Natural killer cell treated with Interleukin-12 subunit alpha and Interleukin-12 subunit beta and Interleukin-15 and Interleukin-18, amount 100 ng/mL, for 72 hours (primary cell): ENCODE results near the gene RPSA. TPM values are rescaled to one million over a fixed set of nuclear protein-coding genes. Genes with fewer than 3 reads are reported as not detected.
"Not testable (repeated sequence)": the region's sequence is repeated elsewhere in the genome, so short reads cannot be mapped to it uniquely, and the experiment has no call there.

ENCODE experiments used
- ATAC-seq, 2 donors: fragments of 150-1000 bp; cut with Tn5 transposase in 1 of 2; sonication (Bioruptor Pico), chemical (Tn5 transposase) in 1 of 2; 2 replicates each; pipeline ENCODE4 v1.10.0; 2021
- DNase-seq: peaks from one replicate; pipeline ENCODE4 v3.0.0; 2022; ENCODE audit warnings: low spot score
- H3K27ac Mint-ChIP-seq, 2 donors: 1 replicate in 1 of 2; 2 replicates in 1 of 2; pipeline ENCODE4 v1.8.0; 2022; ENCODE audit warnings: mixed read lengths in 2 of 2, mild to moderate bottlenecking in 1 of 2, moderate library complexity in 1 of 2
- H3K27me3 Mint-ChIP-seq, 2 donors: 1 replicate in 1 of 2; 2 replicates in 1 of 2; pipeline ENCODE4 v1.8.0; 2022; ENCODE audit warnings: mixed read lengths in 2 of 2
- H3K36me3 Mint-ChIP-seq: one replicate; pipeline ENCODE4 v1.8.0; 2022; ENCODE audit warnings: mixed read lengths
- H3K4me1 Mint-ChIP-seq, 2 donors: 1 replicate in 1 of 2; 2 replicates in 1 of 2; pipeline ENCODE4 v1.8.0; 2022; ENCODE audit warnings: low read depth in 2 of 2, mixed read lengths in 2 of 2, mild to moderate bottlenecking in 1 of 2
- H3K4me3 Mint-ChIP-seq: one replicate; pipeline ENCODE4 v1.8.0; 2022; ENCODE audit warnings: mixed read lengths
- H3K9me3 Mint-ChIP-seq: 2 replicates; pipeline ENCODE4 v1.8.0; 2022; ENCODE audit warnings: mixed read lengths
- total RNA-seq, 2 donors: library from RNA; stranded (reverse); gene quantifications; one replicate each; pipeline ENCODE4 v1.2.3, GENCODE V29; 2022

Gene RPSA
- total RNA-seq, 2 donors from 2014 or later = 1,441 to 1,468 TPM

DNA sequence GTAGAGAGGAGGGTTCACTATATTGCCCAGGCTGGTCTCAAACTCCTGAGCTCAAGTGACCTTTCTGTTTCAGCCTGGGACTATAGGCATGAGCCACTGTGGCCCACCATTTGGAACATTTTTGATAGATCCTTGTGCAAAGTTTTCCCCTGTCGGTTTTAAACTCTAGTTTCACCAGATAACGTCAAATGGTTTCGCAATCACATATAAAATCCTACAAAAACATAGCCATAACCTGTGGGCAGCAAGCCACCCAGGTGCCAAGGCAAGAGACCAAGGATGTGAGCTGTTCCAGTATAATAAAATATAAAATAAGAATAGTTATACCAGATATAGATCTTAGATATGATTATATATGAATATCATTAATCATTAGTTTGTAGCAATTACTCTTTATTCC is 10.5 kb downstream of the RPSA start:
- not testable (repeated sequence) for DNase-seq, H3K9me3 Mint-ChIP-seq, H3K4me3 Mint-ChIP-seq, ATAC-seq, H3K27ac Mint-ChIP-seq, H3K27me3 Mint-ChIP-seq
- H3K36me3 Mint-ChIP-seq = peaks cover 14% of the 10 kb centered on the region
- peaks cover 6 to 13% of the 10 kb centered on the region in 2 donors for H3K4me1 Mint-ChIP-seq

DNA sequence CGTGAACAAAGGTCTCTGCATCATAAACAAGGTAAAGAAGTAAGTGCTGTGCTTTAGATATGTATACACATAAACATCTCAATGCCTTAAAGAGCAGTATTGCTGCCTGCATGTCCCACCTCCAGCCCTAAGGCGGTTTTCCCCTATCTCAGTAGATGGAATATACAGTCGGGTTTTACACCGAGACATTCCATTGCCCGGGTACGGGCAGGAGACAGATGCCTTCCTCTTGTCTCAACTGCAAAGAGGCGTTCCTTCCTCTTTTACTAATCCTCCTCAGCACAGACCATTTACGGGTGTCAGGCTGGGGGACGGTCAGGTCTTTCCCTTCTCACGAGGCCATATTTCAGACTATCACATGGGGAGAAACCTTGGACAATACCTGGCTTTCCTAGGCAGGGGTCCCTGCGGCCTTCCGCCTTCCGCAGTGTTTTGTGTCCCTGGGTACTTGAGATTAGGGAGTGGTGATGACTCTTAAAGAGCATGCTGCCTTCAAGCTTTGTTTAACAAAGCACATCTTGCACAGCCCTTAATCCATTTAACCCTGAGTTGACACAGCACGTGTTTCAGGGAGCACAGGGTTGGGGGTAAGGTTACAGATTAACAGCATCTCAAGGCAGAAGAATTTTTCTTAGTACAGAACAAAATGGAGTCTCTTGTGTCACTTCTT is 12.2 kb downstream of the RPSA start:
- ATAC-seq = not testable (repeated sequence)

DNA sequence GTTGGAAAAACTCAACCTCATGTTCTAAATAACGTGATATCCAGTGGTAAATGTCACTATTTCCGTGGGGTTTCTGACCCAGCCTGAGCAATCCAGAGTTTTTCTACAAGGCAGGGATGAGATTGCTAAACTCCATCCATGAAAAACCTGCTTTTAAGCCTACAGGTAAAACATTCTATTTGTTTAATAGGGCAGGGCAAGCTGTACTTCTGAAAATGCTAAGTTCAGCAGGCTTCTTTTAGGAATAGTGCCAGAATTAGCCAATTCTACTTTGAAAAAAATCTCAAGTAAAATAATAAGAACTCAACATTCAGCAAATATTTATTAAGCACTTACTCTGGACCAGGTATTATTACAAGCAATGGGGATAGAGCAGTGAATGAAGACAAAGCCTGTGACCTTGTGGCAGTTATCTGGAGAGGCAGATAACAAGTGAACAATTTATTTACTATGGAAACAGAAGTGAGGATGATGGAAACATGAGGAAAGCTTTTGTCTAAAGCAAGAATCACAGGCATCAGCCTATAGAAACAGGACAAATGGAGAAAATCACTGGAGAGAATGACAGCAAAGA is 13.3 kb downstream of the RPSA start:
- Mint-ChIP-seq H3K27me3 (peaks cover 0 to 4% of the 10 kb centered on the region in 2 donors), H3K4me1 (peaks cover 0 to 6% of the 10 kb centered on the region in 2 donors), H3K9me3 (no peaks in the 10 kb centered on the region), H3K27ac (no peak overlapping the region), H3K36me3 (peaks cover 2% of the 10 kb centered on the region), H3K4me3 (no peak overlapping the region)
- DNase-seq (no peak), ATAC-seq (no peak)

More for the DNA sequence above, 12.2 kb downstream of the RPSA start:
- not testable (repeated sequence) for H3K36me3 Mint-ChIP-seq, H3K4me3 Mint-ChIP-seq, H3K9me3 Mint-ChIP-seq, H3K4me1 Mint-ChIP-seq, H3K27me3 Mint-ChIP-seq, DNase-seq, H3K27ac Mint-ChIP-seq

DNA sequence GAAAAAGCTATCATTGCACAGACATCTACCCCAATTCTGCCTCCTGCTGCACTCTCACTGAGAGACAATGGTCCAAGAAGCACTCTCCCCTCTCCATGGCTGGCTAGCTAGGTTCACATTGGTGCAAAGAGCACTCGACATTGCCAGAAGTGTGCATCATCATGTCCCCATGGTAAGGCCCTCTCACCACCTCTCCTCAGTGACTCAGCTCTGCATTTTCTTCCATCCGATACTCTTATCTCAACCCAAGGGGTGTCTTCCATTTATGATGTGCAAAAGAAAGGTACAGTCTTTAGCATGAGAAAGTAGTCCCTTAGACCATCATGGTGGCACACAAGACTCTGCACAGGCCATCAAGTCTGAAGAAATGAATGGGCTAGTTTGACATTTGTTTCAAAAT is 14.0 kb downstream of the RPSA start:
- peaks cover 0 to 4% of the 10 kb centered on the region in 2 donors for H3K4me1 Mint-ChIP-seq
- no peaks in the 10 kb centered on the region for H3K36me3 Mint-ChIP-seq
- DNase-seq = no peak
- ATAC-seq = peak in 1 of 2 donors; percentile 29
- H3K27ac Mint-ChIP-seq = no peak overlapping the region
- no peaks in the 10 kb centered on the region for H3K9me3 Mint-ChIP-seq
- H3K4me3 Mint-ChIP-seq = no peak overlapping the region
- H3K27me3 Mint-ChIP-seq = peaks cover 0 to 4% of the 10 kb centered on the region in 2 donors

DNA sequence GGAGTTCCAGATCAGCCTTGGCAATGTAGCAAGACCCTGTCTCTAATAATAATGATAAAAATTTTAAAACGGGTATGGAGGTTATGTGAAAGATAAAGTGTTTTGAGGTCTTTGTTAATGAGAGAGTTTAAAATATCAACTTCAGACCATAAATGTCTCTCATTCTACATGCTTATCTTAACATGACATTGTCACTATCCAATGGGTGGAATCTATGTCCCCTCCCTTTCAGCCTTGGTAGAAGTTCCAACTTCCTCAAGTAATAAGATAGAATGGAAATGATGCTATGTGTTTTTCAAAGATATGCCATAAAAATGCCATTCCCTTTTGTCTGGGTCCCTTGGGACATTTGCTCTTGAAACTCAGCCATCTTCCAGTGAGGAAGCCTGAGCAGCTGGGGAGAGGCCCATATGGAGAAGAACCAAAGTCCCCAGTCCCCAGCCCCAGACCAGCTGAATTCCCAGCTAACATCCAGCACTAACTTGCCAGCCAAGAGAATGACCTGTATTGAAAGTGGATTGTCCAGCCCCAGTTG is 17.0 kb downstream of the RPSA start:
- ATAC-seq (no peak), DNase-seq (no peak)
- Mint-ChIP-seq H3K27ac (no peak overlapping the region), H3K4me3 (no peak overlapping the region), H3K27me3 (no peaks in the 10 kb centered on the region), H3K36me3 (no peaks in the 10 kb centered on the region), H3K9me3 (no peaks in the 10 kb centered on the region), H3K4me1 (no peaks in the 10 kb centered on the region)

DNA sequence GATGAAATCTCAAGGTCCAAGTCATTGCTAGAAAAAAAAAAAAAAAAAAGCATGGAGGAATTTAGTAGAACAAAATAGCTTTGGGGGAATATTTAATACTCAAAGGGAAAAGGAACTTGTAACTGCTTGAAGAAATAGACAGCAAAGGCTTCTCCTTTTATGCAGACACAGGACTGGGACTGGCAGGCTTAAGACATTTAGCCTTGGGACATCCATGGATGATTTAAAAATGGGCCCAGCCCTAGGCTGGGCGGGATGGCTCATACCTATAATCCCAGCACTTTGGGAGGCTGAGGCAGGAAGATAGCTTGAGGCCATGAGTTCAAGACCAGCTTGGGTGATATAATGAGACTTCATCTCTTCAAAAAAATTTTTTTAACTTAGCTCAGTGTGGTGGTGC is 19.8 kb downstream of the RPSA start:
- Mint-ChIP-seq H3K27ac (no peak overlapping the region), H3K4me1 (no peaks in the 10 kb centered on the region), H3K9me3 (no peaks in the 10 kb centered on the region), H3K27me3 (peaks cover 9 to 17% of the 10 kb centered on the region in 2 donors), H3K36me3 (no peaks in the 10 kb centered on the region), H3K4me3 (no peak overlapping the region)
- ATAC-seq (no peak), DNase-seq (no peak)

DNA sequence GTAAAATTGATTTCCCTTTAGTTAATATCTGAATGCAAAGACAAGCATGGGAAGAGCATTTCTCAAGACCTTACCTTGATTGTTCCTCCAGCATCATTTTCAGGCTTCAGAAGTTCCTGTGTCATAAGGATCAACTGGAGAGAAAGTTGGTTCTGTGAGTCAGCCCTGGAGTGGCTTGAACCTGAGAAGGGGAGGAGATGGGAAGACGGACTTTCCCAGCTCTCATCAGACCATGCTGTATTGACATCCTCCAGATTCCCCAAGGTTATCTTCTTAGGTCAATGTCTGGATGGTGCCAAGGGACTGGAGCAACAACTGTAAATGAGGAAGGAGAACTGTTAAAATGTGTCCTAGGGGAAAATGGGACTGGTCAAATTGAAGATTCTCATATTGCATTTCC is 21.0 kb downstream of the RPSA start:
- Mint-ChIP-seq H3K4me1 (no peaks in the 10 kb centered on the region), H3K27me3 (peaks cover 9 to 17% of the 10 kb centered on the region in 2 donors), H3K9me3 (no peaks in the 10 kb centered on the region), H3K4me3 (no peak overlapping the region), H3K36me3 (no peaks in the 10 kb centered on the region), H3K27ac (no peak overlapping the region)
- ATAC-seq = no peak
- no peak for DNase-seq

DNA sequence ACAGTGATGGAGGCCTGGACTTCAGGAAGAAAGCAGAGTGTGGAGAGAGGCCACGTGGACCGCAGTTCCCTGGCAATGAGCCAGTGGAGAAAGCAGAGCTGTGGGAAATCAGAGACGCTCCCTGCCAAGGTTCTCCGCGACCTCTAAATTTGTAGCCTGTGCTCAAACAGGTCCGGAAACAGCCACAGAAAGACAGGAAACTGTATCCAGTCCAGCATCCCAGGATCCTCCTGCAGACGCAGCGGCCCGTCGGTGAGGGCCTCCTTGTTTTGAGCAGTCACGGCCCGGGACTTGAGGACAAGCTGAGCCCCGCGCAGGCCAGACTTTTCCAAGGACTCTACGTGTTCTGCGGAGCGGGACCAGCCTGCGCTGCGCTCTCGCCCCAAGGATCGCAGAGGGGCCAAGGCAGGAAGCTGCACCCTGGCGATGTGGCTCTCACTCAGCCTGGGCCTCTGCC is 22.3 kb downstream of the RPSA start:
- Mint-ChIP-seq H3K27me3 (peaks cover 9 to 17% of the 10 kb centered on the region in 2 donors), H3K36me3 (no peaks in the 10 kb centered on the region), H3K4me1 (no peaks in the 10 kb centered on the region), H3K9me3 (no peaks in the 10 kb centered on the region), H3K4me3 (no peak overlapping the region), H3K27ac (no peak overlapping the region)
- ATAC-seq (no peak), DNase-seq (no peak)

DNA sequence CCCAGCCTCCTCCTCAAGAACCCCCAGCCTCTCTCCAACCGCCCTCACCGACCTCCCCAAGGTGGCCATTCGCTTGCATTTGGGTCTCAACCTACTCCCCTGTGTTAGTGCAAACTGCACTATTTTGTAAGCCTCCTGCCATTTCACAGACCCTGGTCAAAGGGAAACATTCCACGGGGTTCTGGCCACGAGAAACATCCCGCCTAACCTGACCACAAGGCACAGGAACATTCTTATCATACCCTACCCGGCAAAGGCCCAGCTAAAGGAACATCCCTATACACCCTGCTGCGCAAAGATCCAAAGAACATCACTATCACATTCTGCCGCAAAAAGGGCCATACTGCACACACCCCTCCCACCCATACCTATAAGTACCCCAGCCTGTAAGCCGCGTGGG is 22.9 kb downstream of the RPSA start:
- Mint-ChIP-seq H3K27me3 (peaks cover 9 to 17% of the 10 kb centered on the region in 2 donors), H3K4me3 (no peak overlapping the region), H3K36me3 (no peaks in the 10 kb centered on the region), H3K27ac (no peak overlapping the region), H3K9me3 (no peaks in the 10 kb centered on the region), H3K4me1 (no peaks in the 10 kb centered on the region)
- ATAC-seq (no peak), DNase-seq (no peak)

DNA sequence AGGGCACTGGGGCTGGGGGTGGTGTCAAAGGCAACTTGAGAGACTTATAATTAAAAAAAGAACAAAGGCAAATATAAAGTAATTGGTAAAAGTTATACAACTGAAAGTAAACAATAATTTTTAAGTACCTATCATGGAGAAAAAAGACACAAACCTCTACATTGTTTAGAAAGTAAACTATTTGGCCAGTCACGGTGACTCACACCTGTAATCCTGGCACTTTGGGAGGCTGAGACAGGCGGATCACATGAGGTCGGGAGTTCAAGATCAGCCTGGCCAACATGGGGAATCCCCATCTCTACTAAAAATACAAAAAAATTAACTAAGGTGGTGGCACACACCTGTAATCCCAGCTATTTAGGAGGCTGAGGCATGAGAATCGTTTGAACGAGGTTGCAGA is 25.8 kb downstream of the RPSA start:
- H3K27ac Mint-ChIP-seq = no peak overlapping the region
- H3K36me3 Mint-ChIP-seq = no peaks in the 10 kb centered on the region
- ATAC-seq = no peak
- no peak overlapping the region for H3K4me3 Mint-ChIP-seq
- peaks cover 9 to 17% of the 10 kb centered on the region in 2 donors for H3K27me3 Mint-ChIP-seq
- no peak for DNase-seq
- H3K4me1 Mint-ChIP-seq = no peaks in the 10 kb centered on the region
- H3K9me3 Mint-ChIP-seq = no peaks in the 10 kb centered on the region

DNA sequence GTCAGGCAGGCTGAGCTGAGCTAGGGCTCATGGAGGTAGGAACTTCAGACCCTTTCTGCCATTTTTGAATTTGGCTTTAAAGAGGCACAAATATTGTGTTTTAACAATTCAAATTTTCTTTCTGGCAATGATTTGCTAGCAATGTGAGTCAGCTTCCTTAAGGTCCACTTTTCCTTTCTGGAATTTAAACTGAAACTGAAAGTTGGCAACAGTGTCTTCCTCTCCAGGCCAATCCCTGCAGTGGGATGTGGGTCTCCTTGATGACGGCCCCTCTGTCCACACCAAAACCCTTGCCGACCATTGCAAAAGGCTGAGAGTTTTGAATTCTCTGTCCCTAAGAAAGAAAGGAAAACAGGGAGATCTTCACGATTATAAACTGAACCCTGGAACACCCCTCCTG is 27.1 kb downstream of the RPSA start:
- H3K9me3 Mint-ChIP-seq = no peaks in the 10 kb centered on the region
- no peak for DNase-seq
- H3K36me3 Mint-ChIP-seq = no peaks in the 10 kb centered on the region
- peaks cover 9 to 17% of the 10 kb centered on the region in 2 donors for H3K27me3 Mint-ChIP-seq
- ATAC-seq = no peak
- H3K4me1 Mint-ChIP-seq = no peaks in the 10 kb centered on the region
- no peak overlapping the region for H3K27ac Mint-ChIP-seq
- no peak overlapping the region for H3K4me3 Mint-ChIP-seq

DNA sequence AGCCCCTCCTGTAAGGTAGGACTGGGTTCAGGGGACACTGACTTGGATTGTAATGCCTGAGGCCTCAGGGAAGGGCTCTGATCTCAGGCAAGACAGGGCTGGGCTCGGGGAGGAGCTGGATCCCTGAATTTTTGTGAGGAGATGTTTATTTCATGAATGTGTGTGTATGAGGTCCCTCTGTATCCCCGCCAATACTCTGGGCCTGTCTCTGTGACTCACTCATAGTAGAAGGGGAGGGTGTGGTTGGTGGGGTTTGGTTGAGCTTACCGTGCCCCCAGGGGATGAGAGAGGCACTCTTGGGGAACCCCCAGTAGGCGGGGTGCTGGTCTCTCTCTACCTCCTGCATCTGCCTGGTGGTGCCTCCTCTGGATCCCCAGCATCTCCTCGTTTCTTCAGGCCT is 28.1 kb downstream of the RPSA start:
- H3K4me1 Mint-ChIP-seq = no peaks in the 10 kb centered on the region
- no peak overlapping the region for H3K27ac Mint-ChIP-seq
- H3K9me3 Mint-ChIP-seq = no peaks in the 10 kb centered on the region
- H3K36me3 Mint-ChIP-seq = no peaks in the 10 kb centered on the region
- no peak overlapping the region for H3K4me3 Mint-ChIP-seq
- peak; percentile 15 to 44 for ATAC-seq
- DNase-seq = no peak
- peaks cover 9 to 15% of the 10 kb centered on the region in 2 donors for H3K27me3 Mint-ChIP-seq

DNA sequence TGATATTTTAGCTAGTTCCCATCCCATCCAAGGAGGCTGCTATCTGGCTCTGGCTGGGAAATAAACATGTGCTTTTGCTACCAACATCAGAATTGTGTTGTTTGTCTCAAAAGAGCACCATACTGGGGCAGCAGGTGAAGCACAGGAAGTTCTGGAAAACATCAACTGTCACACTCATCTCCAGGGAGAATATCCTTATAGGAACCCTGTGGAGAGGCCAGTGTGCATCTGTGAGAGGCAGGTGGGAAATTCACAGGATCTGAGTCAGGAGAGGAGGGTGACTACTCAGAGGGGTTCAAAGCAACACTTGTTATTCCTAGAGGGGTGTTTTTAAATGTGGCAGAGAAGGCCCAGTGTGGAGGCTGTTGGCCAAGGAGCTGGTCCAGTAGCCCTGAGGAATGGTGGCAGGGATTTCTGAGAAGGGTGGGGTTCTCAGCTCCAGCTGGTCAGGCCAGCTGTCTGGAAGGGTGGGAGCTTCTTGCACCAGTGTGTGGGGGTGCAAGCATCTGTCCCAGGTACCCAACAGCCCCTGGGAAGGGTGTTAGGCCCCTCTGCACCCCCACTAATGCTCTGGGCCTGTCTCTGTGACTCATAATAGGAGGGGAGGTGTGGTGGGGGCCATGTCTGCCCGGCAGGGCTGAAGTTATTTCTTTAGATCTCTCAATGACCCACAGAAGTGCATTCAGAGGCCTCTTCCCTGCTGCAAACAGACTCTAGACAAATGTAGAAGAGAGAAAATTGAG is 28.7 kb downstream of the RPSA start:
- Mint-ChIP-seq H3K4me3 (no peak overlapping the region), H3K27ac (no peak overlapping the region), H3K9me3 (no peaks in the 10 kb centered on the region), H3K27me3 (peaks cover 7 to 9% of the 10 kb centered on the region in 2 donors), H3K4me1 (no peaks in the 10 kb centered on the region), H3K36me3 (no peaks in the 10 kb centered on the region)
- no peak for DNase-seq
- ATAC-seq = peak in 1 of 2 donors; percentile 28

DNA sequence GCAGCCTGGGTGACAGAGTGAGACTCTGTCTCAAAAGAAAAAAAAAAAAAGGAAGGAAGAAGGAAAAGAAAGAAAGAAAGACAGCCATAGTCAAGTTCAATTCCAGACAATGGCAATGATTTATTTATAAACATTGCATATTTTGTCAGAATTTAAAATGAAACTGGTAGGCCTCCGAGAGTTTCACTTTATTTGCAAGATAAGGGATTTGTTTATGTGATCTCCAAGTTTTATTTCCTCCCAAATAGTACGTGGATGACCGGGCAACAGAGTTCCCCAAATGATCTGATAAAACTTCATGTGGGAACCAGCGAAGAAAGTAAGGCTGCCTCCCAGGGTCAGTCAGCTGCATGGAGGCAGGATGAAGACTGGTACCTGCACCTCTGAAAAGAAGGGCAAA is 32.4 kb downstream of the RPSA start:
- no peaks in the 10 kb centered on the region for H3K36me3 Mint-ChIP-seq
- DNase-seq = no peak
- H3K27ac Mint-ChIP-seq = no peak overlapping the region
- no peak for ATAC-seq
- H3K4me1 Mint-ChIP-seq = no peaks in the 10 kb centered on the region
- no peaks in the 10 kb centered on the region for H3K9me3 Mint-ChIP-seq
- H3K4me3 Mint-ChIP-seq = no peak overlapping the region
- no peaks in the 10 kb centered on the region for H3K27me3 Mint-ChIP-seq
